Activated CD8-positive, alpha-beta T cell treated with anti-CD3 and anti-CD28 coated beads, Interleukin-2, amount 10 ng/mL, durations not matched to agents 7 days and 5 days (primary cell): ENCODE data around the gene C10orf88. TPM values are rescaled to one million over a fixed set of nuclear protein-coding genes. Genes with fewer than 3 reads are reported as not detected.

ENCODE experiments used
- ATAC-seq: fragments of 150-1000 bp; cut with Tn5 transposase; one replicate; pipeline ENCODE4 v1.10.0; 2021; ENCODE audit warnings: moderate library complexity
- CTCF ChIA-PET: fragments of 350-600 bp; sonication (Branson Sonifier 250); formaldehyde crosslinking; loops from one replicate; lab custom pipeline; 2021; ENCODE audit warnings: antibody characterized with exemption; lab: Charles Lee
- POLR2A ChIA-PET: fragments of 350-600 bp; sonication (Branson Sonifier 250); formaldehyde crosslinking; loops from one replicate; lab custom pipeline; 2021; ENCODE audit warnings: antibody characterized with exemption; lab: Charles Lee
- DNase-seq: peaks from one replicate; pipeline ENCODE4 v3.0.0-alpha.2; 2020
- H3K27ac Mint-ChIP-seq: one replicate; pipeline ENCODE4 v1.8.0; 2021; ENCODE audit warnings: mild to moderate bottlenecking, mixed read lengths
- H3K27me3 Mint-ChIP-seq: one replicate; pipeline ENCODE4 v1.8.0; 2021; ENCODE audit warnings: low read depth, mixed read lengths
- H3K36me3 Mint-ChIP-seq: one replicate; pipeline ENCODE4 v1.8.0; 2021; ENCODE audit warnings: low read depth, mixed read lengths
- H3K4me1 Mint-ChIP-seq: one replicate; pipeline ENCODE4 v1.8.0; 2021; ENCODE audit warnings: low read depth, mixed read lengths
- H3K4me3 Mint-ChIP-seq: one replicate; pipeline ENCODE4 v1.8.0; 2021; ENCODE audit warnings: mild to moderate bottlenecking, mixed read lengths
- H3K9me3 Mint-ChIP-seq: one replicate; pipeline ENCODE4 v1.8.0; 2022; ENCODE audit warnings: mixed read lengths; ENCODE audit not compliant: insufficient read depth
- total RNA-seq, 2 experiments: library from RNA; stranded (reverse); gene quantifications; one replicate each; pipeline ENCODE4 v1.2.3, GENCODE V29; 2021

The C10orf88 gene
- total RNA-seq: 10 to 100 TPM; 11.5 to 12.7 TPM

GRCh38 chr10:122953902-122954730, at the start of gene C10orf88:
TSS of gene C10orf88 (minus strand) at chr10:122954227. CDS start at chr10:122954178, 49 bp downstream.
- peak; percentile 98 for ATAC-seq

GRCh38 chr10:123001370-123001769, 47.3 kb upstream of the C10orf88 start:
- Mint-ChIP-seq H3K36me3 (peaks cover 20% of the 10 kb centered on the region), H3K27ac (no peak overlapping the region)

More at GRCh38 chr10:122953902-122954730, at the start of gene C10orf88:
- Mint-ChIP-seq H3K36me3 (peaks cover 23% of the 10 kb centered on the region), H3K4me1 (peaks cover 37% of the 10 kb centered on the region), H3K27me3 (peaks cover 17% of the 10 kb centered on the region), H3K27ac (peak within 1 kb of the TSS; percentile 87), H3K9me3 (peaks cover 3% of the 10 kb centered on the region), H3K4me3 (peak within 1 kb of the TSS; percentile 78)
- CTCF ChIA-PET: interaction anchor here (0.9 to 1.5 kb wide), 2 partner anchors 9 to 54 kb away, joined by 3 to 8 read pairs; partner anchors contain the start of gene IKZF5
- DNase-seq: peak; percentile 98
- POLR2A ChIA-PET: interaction anchor here (0.6 to 1.9 kb wide), 7 partner anchors 8 to 288 kb away, joined by 3 to 9 read pairs (median 3); partner anchors contain the start of genes ACADSB, IKZF5 and PSTK

GRCh38 chr10:123000155-123000554, 46.1 kb upstream of the C10orf88 start:
- H3K4me1 Mint-ChIP-seq: peaks cover 9% of the 10 kb centered on the region
- H3K4me3 Mint-ChIP-seq: no peak overlapping the region
- H3K9me3 Mint-ChIP-seq: no peaks in the 10 kb centered on the region
- CTCF ChIA-PET: no interaction called here
- H3K36me3 Mint-ChIP-seq: peaks cover 27% of the 10 kb centered on the region
- no peak overlapping the region for H3K27ac Mint-ChIP-seq
- no peak for ATAC-seq
- no peak for DNase-seq
- no peaks in the 10 kb centered on the region for H3K27me3 Mint-ChIP-seq
- POLR2A ChIA-PET: no interaction called here

More at GRCh38 chr10:123001370-123001769, 47.3 kb upstream of the C10orf88 start:
- DNase-seq (no peak), ATAC-seq (no peak)
- no peak overlapping the region for H3K4me3 Mint-ChIP-seq
- peaks cover 15% of the 10 kb centered on the region for H3K4me1 Mint-ChIP-seq
- no peaks in the 10 kb centered on the region for H3K9me3 Mint-ChIP-seq
- H3K27me3 Mint-ChIP-seq: no peaks in the 10 kb centered on the region
- ChIA-PET CTCF (no interaction called here), POLR2A (no interaction called here)

- Mint-ChIP-seq H3K27ac (no peak overlapping the region), H3K4me3 (no peak overlapping the region), H3K9me3 (no peaks in the 10 kb centered on the region), H3K27me3 (no peaks in the 10 kb centered on the region), H3K36me3 (peaks cover 30% of the 10 kb centered on the region), H3K4me1 (peaks cover 9% of the 10 kb centered on the region)
- DNase-seq (no peak), ATAC-seq (no peak)
- CTCF ChIA-PET: interaction anchor here (0.9 to 1.7 kb wide), 2 partner anchors 8 to 19 kb away, joined by 3 to 5 read pairs; partner anchors contain the start of gene PSTK
- POLR2A ChIA-PET: no interaction called here
These were observed 45.3 kb upstream of the C10orf88 start for GRCh38 chr10:122999347-122999746.

GRCh38 chr10:122998934-122999333, 44.9 kb upstream of the C10orf88 start:
- H3K4me1 Mint-ChIP-seq: peaks cover 9% of the 10 kb centered on the region
- DNase-seq: no peak
- CTCF ChIA-PET: interaction anchor here (0.9 to 1.7 kb wide), 2 partner anchors 9 to 18 kb away, joined by 3 to 5 read pairs; partner anchors contain the start of gene PSTK
- peaks cover 34% of the 10 kb centered on the region for H3K36me3 Mint-ChIP-seq
- H3K4me3 Mint-ChIP-seq: no peak overlapping the region
- H3K27me3 Mint-ChIP-seq: no peaks in the 10 kb centered on the region
- POLR2A ChIA-PET: interaction anchor here (1.0 kb wide), 1 partner anchor 18 kb away, joined by 3 read pairs; no protein-coding TSS in a partner anchor
- no peaks in the 10 kb centered on the region for H3K9me3 Mint-ChIP-seq
- no peak for ATAC-seq
- no peak overlapping the region for H3K27ac Mint-ChIP-seq

- no peak for DNase-seq
- H3K27me3 Mint-ChIP-seq: no peaks in the 10 kb centered on the region
- H3K27ac Mint-ChIP-seq: no peak overlapping the region
- peaks cover 36% of the 10 kb centered on the region for H3K36me3 Mint-ChIP-seq
- ChIA-PET CTCF (interaction anchor here (0.9 to 1.7 kb wide), 2 partner anchors 9 to 18 kb away, joined by 3 to 5 read pairs; partner anchors contain the start of gene PSTK), POLR2A (interaction anchor here (1.0 kb wide), 1 partner anchor 18 kb away, joined by 3 read pairs; no protein-coding TSS in a partner anchor)
- peaks cover 9% of the 10 kb centered on the region for H3K4me1 Mint-ChIP-seq
- no peak overlapping the region for H3K4me3 Mint-ChIP-seq
- ATAC-seq: no peak
- H3K9me3 Mint-ChIP-seq: no peaks in the 10 kb centered on the region
These were observed 44.4 kb upstream of the C10orf88 start for GRCh38 chr10:122998360-122998917.

GRCh38 chr10:122997864-122998263, 43.8 kb upstream of the C10orf88 start:
- no peak overlapping the region for H3K27ac Mint-ChIP-seq
- peaks cover 38% of the 10 kb centered on the region for H3K36me3 Mint-ChIP-seq
- DNase-seq (no peak), ATAC-seq (no peak)
- peaks cover 9% of the 10 kb centered on the region for H3K4me1 Mint-ChIP-seq
- no peaks in the 10 kb centered on the region for H3K27me3 Mint-ChIP-seq
- ChIA-PET POLR2A (interaction anchor here (1.0 to 2.0 kb wide), 2 partner anchors 10 to 17 kb away, joined by 3 to 12 read pairs; partner anchors contain the start of genes ACADSB and IKZF5), CTCF (interaction anchor here (1.7 kb wide), 1 partner anchor 17 kb away, joined by 5 read pairs; the partner anchor contains the start of gene PSTK)
- no peak overlapping the region for H3K4me3 Mint-ChIP-seq
- H3K9me3 Mint-ChIP-seq: no peaks in the 10 kb centered on the region

- H3K4me1 Mint-ChIP-seq: peaks cover 9% of the 10 kb centered on the region
- no peak overlapping the region for H3K27ac Mint-ChIP-seq
- H3K36me3 Mint-ChIP-seq: peaks cover 34% of the 10 kb centered on the region
- H3K4me3 Mint-ChIP-seq: no peak overlapping the region
- ChIA-PET POLR2A (no interaction called here), CTCF (no interaction called here)
- no peaks in the 10 kb centered on the region for H3K9me3 Mint-ChIP-seq
- DNase-seq (no peak), ATAC-seq (no peak)
- no peaks in the 10 kb centered on the region for H3K27me3 Mint-ChIP-seq
These were observed 41.9 kb upstream of the C10orf88 start for GRCh38 chr10:122995936-122996335.

GRCh38 chr10:122993797-122994336, 39.8 kb upstream of the C10orf88 start:
- Mint-ChIP-seq H3K9me3 (no peaks in the 10 kb centered on the region), H3K4me1 (peaks cover 2% of the 10 kb centered on the region), H3K27ac (no peak overlapping the region), H3K36me3 (peaks cover 35% of the 10 kb centered on the region), H3K27me3 (no peaks in the 10 kb centered on the region), H3K4me3 (no peak overlapping the region)
- ChIA-PET CTCF (no interaction called here), POLR2A (interaction anchor here (1.2 kb wide), 1 partner anchor 19 kb away, joined by 3 read pairs; no protein-coding TSS in a partner anchor)
- no peak for ATAC-seq
- no peak for DNase-seq

GRCh38 chr10:122992031-122992585, 38.1 kb upstream of the C10orf88 start:
- Mint-ChIP-seq H3K27ac (no peak overlapping the region), H3K4me3 (no peak overlapping the region), H3K4me1 (no peaks in the 10 kb centered on the region), H3K36me3 (peaks cover 26% of the 10 kb centered on the region), H3K27me3 (no peaks in the 10 kb centered on the region), H3K9me3 (no peaks in the 10 kb centered on the region)
- ATAC-seq (no peak), DNase-seq (no peak)
- CTCF ChIA-PET: interaction anchor here (3.2 kb wide), 1 partner anchor 12 kb away, joined by 15 read pairs; the partner anchor contains the start of gene PSTK
- POLR2A ChIA-PET: interaction anchor here (2.6 kb wide), 1 partner anchor 12 kb away, joined by 7 read pairs; the partner anchor contains the start of gene PSTK

GRCh38 chr10:122990278-122990677, 36.3 kb upstream of the C10orf88 start:
- Mint-ChIP-seq H3K4me3 (no peak overlapping the region), H3K27ac (no peak overlapping the region), H3K27me3 (no peaks in the 10 kb centered on the region), H3K9me3 (no peaks in the 10 kb centered on the region), H3K4me1 (no peaks in the 10 kb centered on the region), H3K36me3 (peaks cover 14% of the 10 kb centered on the region)
- ATAC-seq (no peak), DNase-seq (no peak)
- POLR2A ChIA-PET: interaction anchor here (2.6 kb wide), 1 partner anchor 10 kb away, joined by 7 read pairs; the partner anchor contains the start of gene PSTK
- CTCF ChIA-PET: interaction anchor here (3.2 kb wide), 1 partner anchor 10 kb away, joined by 15 read pairs; the partner anchor contains the start of gene PSTK
